Measurements from ENCODE around the gene RNF123. TPM values are rescaled to one million over a fixed set of nuclear protein-coding genes. Genes with fewer than 3 reads are reported as not detected.
"Not testable (repeated sequence)": the region's sequence is repeated elsewhere in the genome, so short reads cannot be mapped to it uniquely, and the experiment has no call there.

The RNF123 gene
- total and polyA plus RNA-seq, 2 experiments from 2014 or later, result 14.6 to 32.5 TPM

DNA sequence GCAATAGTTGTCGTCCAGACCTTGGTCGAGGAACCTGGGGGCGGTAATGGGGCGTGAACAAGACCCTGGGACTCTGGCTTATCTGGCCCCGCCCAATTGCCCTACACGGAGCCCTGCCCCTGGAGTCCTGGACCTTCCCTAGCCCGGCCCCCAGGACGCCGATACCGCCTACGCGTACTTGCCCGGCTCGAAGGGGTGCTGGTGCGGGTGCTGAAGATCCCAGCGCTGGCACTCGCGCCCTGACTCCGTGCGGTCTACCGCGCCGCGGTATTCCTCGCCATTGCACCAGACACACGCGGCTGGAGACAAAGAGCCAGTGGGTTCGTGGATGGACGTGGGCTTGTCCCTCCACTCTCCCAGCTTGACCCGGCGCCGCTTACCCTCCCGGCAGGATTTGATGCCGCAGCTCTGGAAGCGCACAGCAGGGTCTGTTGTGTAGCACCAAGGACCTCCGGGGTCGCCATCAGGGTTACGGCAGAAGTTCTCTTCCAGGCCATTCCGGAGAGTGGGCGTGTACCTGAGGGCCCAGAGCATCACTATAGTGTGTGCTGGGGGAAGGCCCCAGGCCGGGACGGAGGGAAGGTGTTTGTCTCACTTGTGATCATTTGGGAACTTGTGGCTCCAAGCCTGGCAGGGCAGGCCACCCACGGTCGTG, 2.5 kb upstream of the RNF123 start:
- DNase-seq (ENCODE audit: low spot score) (peak; percentile 96), ATAC-seq (peak; percentile 69)
- not testable (repeated sequence) for H3K27me3 ChIP-seq (ENCODE audit: insufficient read depth); H3K36me3 ChIP-seq (ENCODE audit: insufficient read depth); H3K9me2 ChIP-seq (ENCODE audit: insufficient read depth); H4K20me1 ChIP-seq (replicated peaks; ENCODE audit: insufficient read depth); H3K9me3 Mint-ChIP-seq; H3K79me2 ChIP-seq (replicated peaks; ENCODE audit: insufficient read depth); H3K4me1 ChIP-seq (ENCODE audit: insufficient read depth); H3F3A ChIP-seq (replicated peaks; ENCODE audit: low read depth)
- H3K4me1 Mint-ChIP-seq, result peaks cover 18% of the 10 kb centered on the region
- peak overlapping the region; percentile 77 for H3K4me3 ChIP-seq
- peak overlapping the region; percentile 95 for H3K4me2 ChIP-seq
- H3K27ac ChIP-seq (ENCODE audit: low read depth), result peak overlapping the region; percentile 88; the same call in 1 of the 2 replicates
- H3K4me3 Mint-ChIP-seq, result peak overlapping the region; percentile 83
- peaks cover 16% of the 10 kb centered on the region for H3K27me3 Mint-ChIP-seq (ENCODE audit: insufficient read depth, low read depth, poor library complexity)
- TF ChIP-seq POLR2AphosphoS5 (IDR thresholded peaks at IDR 0.05; ENCODE audit: low read depth), result peak; percentile 67
- peak overlapping the region; percentile 63; the same call in 1 of the 2 replicates for H2AFZ ChIP-seq
- peak overlapping the region; percentile 92 for H3K27ac Mint-ChIP-seq
- peaks cover 23% of the 10 kb centered on the region; the same call in 2 of the 3 replicates for H3K36me3 Mint-ChIP-seq (ENCODE audit: low read depth)

DNA sequence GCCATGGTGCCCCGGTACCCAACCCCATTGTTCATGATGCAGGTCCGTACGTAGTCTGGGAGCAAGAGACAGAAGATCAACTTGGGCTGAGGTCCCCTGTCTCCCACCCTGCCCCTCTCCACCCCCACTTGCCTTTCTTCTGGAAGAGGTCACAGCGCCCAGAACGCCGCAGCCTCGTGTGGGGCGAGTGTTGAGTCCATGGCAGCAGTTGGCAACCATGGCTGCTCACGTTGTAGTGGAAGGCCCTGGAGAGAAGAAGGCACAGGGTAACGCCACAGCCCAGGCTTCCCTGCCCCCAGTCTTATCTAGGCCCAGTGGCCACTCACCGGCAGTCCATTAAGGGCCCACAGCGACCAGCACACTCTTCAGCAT, 1.9 kb upstream of the RNF123 start:
- H3K27me3 ChIP-seq (ENCODE audit: insufficient read depth); H3K9me3 Mint-ChIP-seq; H3K9me2 ChIP-seq (ENCODE audit: insufficient read depth); H4K20me1 ChIP-seq (replicated peaks; ENCODE audit: insufficient read depth); H3K27ac ChIP-seq (ENCODE audit: low read depth); DNase-seq (ENCODE audit: low spot score); H3K79me2 ChIP-seq (replicated peaks; ENCODE audit: insufficient read depth); H2AFZ ChIP-seq; H3F3A ChIP-seq (replicated peaks; ENCODE audit: low read depth); H3K4me1 ChIP-seq (ENCODE audit: insufficient read depth); ATAC-seq; H3K36me3 ChIP-seq (ENCODE audit: insufficient read depth): not testable (repeated sequence)
- peaks cover 18% of the 10 kb centered on the region for H3K4me1 Mint-ChIP-seq
- H3K4me3 Mint-ChIP-seq, result peak overlapping the region; percentile 83
- Histone ChIP-seq H3K4me3 (peak overlapping the region; percentile 77), H3K4me2 (peak overlapping the region; percentile 95)
- H3K27ac Mint-ChIP-seq, result peak overlapping the region; percentile 92
- peaks cover 16% of the 10 kb centered on the region for H3K27me3 Mint-ChIP-seq (ENCODE audit: insufficient read depth, low read depth, poor library complexity)
- H3K36me3 Mint-ChIP-seq (ENCODE audit: low read depth), result peaks cover 18% of the 10 kb centered on the region; the same call in 2 of the 3 replicates

DNA sequence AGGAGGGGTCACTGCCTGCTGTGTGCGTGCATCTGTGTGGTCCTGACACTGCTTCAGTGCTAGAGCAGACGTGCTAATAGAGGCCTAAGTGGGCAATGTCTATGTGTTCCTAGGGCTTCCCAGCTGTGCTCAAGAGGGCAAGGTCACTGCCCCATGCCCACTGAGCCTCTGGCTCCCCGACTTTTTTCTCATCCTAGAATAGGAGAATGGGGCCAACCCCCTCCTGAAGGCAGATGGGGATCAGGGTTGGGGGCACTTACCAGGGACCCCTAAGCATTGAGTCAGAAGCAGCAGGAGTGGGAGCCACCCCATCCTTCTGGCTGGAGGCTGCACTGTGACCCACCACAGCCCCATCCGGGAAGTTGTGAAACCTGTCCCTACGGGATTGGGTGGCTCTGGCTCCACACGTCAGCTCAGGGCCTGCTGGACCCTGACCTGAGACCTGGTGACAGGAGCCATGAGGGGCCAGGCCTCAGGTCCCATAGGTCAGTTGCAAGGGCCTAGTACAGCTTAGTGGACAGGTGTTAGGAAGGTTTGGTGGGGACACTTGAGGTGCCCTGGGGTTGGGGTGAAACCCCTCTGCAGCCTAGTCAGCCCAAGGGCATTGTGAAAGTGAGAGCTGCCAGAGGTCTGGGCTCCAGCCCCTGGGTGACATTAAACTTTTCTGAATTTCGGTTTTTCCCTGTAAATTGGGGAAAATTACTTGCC, 865 bp upstream of the RNF123 start:
- H3F3A ChIP-seq (replicated peaks; ENCODE audit: low read depth); H3K9me2 ChIP-seq (ENCODE audit: insufficient read depth); H4K20me1 ChIP-seq (replicated peaks; ENCODE audit: insufficient read depth); ATAC-seq; H3K27ac ChIP-seq (ENCODE audit: low read depth); DNase-seq (ENCODE audit: low spot score); H3K4me1 ChIP-seq (ENCODE audit: insufficient read depth); H3K79me2 ChIP-seq (replicated peaks; ENCODE audit: insufficient read depth); H3K36me3 Mint-ChIP-seq (ENCODE audit: low read depth); H3K9me3 Mint-ChIP-seq; H3K27me3 ChIP-seq (ENCODE audit: insufficient read depth); H3K36me3 ChIP-seq (ENCODE audit: insufficient read depth); H2AFZ ChIP-seq; H3K27ac Mint-ChIP-seq: not testable (repeated sequence)
- peak overlapping the region; percentile 83 for H3K4me2 ChIP-seq
- H3K4me3 Mint-ChIP-seq, result peak overlapping the region; percentile 91
- H3K27me3 Mint-ChIP-seq (ENCODE audit: insufficient read depth, low read depth, poor library complexity), result peaks cover 16% of the 10 kb centered on the region
- peak overlapping the region; percentile 97 for H3K4me3 ChIP-seq
- H3K4me1 Mint-ChIP-seq, result peaks cover 18% of the 10 kb centered on the region

DNA sequence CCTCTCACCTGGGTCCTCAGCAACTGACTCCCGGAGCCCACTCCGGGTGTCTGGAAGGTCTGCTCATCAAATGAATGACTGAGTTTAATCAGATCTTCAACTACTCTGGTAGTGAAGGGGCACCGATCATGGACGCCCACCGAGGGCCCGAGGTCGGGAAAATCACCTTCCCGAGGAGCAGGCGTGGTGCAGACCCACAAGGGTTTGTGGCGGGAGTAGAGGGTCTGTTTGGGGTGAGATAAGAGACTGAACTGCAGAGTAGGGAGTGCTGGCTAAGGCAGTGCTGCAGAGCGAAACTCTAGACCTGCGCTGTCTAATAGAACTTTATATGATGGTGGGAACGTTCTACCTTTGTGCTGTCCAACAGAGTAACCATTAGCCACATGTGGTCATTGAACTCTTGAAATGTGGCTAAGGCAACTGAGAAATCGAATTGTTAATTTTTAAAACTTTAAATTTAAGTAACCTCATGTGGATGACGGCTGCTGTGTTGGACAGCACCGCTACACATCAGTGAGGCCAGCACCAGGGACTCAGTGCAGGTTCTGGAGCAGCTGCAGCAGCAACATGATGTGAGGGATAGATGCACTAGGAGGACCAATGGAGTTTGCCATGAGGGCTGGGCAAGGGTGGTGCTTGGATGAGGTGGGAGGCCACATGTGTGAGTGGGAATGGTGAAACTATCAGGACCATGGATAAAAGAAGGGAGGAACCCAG, 709 bp downstream of the RNF123 start:
- Histone ChIP-seq H3K4me3 (peak overlapping the region; percentile 97), H2AFZ (peak overlapping the region; percentile 90; the same call in 1 of the 2 replicates), H3K4me2 (peak overlapping the region; percentile 92)
- H3K27ac ChIP-seq (ENCODE audit: low read depth); H3K36me3 ChIP-seq (ENCODE audit: insufficient read depth); H3K79me2 ChIP-seq (replicated peaks; ENCODE audit: insufficient read depth); H3K36me3 Mint-ChIP-seq (ENCODE audit: low read depth); H3F3A ChIP-seq (replicated peaks; ENCODE audit: low read depth); H3K9me2 ChIP-seq (ENCODE audit: insufficient read depth); DNase-seq (ENCODE audit: low spot score); H3K4me1 ChIP-seq (ENCODE audit: insufficient read depth); H3K9me3 Mint-ChIP-seq; ATAC-seq; H4K20me1 ChIP-seq (replicated peaks; ENCODE audit: insufficient read depth); H3K27me3 ChIP-seq (ENCODE audit: insufficient read depth): not testable (repeated sequence)
- Mint-ChIP-seq H3K27ac (peak overlapping the region; percentile 73; the same call in 1 of the 2 replicates), H3K4me3 (peak overlapping the region; percentile 91), H3K4me1 (peaks cover 18% of the 10 kb centered on the region), H3K27me3 (ENCODE audit: insufficient read depth, low read depth, poor library complexity) (peaks cover 16% of the 10 kb centered on the region)

DNA sequence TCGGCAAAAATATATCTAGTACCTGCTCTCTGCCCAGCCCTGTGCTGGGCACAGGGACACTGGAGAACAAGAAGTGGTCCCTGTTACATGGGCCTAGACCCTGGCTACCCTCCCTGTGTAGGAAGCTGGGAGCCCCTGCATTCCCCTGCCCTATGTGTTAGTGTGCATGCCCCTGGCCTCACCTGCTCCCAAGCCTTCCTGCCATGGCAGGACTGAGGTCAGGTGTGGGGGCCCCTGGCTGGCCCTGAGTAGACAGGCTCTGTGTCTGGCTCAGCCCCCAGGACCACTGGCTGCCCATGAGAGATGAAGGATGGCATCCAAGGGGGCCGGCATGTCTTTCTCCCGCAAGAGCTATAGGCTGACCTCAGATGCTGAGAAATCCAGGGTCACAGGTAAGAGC, 1.5 kb downstream of the RNF123 start:
- H3K9me3 Mint-ChIP-seq, H3K4me2 ChIP-seq: not testable (repeated sequence)

DNA sequence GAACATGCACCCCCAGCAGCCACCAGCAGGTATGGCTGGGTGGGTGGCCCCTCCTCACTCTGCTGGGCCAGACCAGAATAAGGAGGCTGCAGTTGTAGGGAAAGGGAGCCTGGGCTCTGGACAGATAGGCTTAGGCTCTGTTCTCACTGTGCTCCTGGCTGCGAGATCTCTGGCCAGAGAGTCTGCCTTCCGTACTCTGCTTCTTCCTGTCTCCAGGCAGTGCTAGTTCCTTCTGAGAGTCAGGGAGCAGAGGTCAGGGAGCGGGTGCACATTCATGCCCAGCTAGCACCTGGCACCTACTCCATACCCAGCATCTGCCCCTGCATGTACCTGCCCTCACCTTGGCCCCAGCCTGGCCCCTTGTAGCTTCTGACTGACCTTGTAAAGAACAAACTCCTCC, 2.1 kb downstream of the RNF123 start:
- not testable (repeated sequence) for H3K27ac ChIP-seq (ENCODE audit: low read depth); H3K9me2 ChIP-seq (ENCODE audit: insufficient read depth); H3K36me3 Mint-ChIP-seq (ENCODE audit: low read depth); H4K20me1 ChIP-seq (replicated peaks; ENCODE audit: insufficient read depth); DNase-seq (ENCODE audit: low spot score); ATAC-seq; H3F3A ChIP-seq (replicated peaks; ENCODE audit: low read depth); H3K4me3 ChIP-seq; H3K79me2 ChIP-seq (replicated peaks; ENCODE audit: insufficient read depth); H3K4me1 ChIP-seq (ENCODE audit: insufficient read depth); H3K36me3 ChIP-seq (ENCODE audit: insufficient read depth); H3K4me3 Mint-ChIP-seq; H3K27me3 ChIP-seq (ENCODE audit: insufficient read depth); H2AFZ ChIP-seq; H3K4me2 ChIP-seq; H3K27ac Mint-ChIP-seq; H3K9me3 Mint-ChIP-seq
- Mint-ChIP-seq H3K4me1 (peaks cover 14% of the 10 kb centered on the region), H3K27me3 (ENCODE audit: insufficient read depth, low read depth, poor library complexity) (peaks cover 16% of the 10 kb centered on the region)

More for the DNA sequence above, 1.5 kb downstream of the RNF123 start:
- Mint-ChIP-seq H3K27me3 (ENCODE audit: insufficient read depth, low read depth, poor library complexity) (peaks cover 16% of the 10 kb centered on the region), H3K4me1 (peaks cover 14% of the 10 kb centered on the region), H3K4me3 (peak overlapping the region; percentile 91)
- not testable (repeated sequence) for H2AFZ ChIP-seq; H4K20me1 ChIP-seq (replicated peaks; ENCODE audit: insufficient read depth); H3K36me3 Mint-ChIP-seq (ENCODE audit: low read depth); H3K27ac Mint-ChIP-seq; H3K4me1 ChIP-seq (ENCODE audit: insufficient read depth); H3F3A ChIP-seq (replicated peaks; ENCODE audit: low read depth); DNase-seq (ENCODE audit: low spot score); H3K79me2 ChIP-seq (replicated peaks; ENCODE audit: insufficient read depth); H3K9me2 ChIP-seq (ENCODE audit: insufficient read depth); H3K36me3 ChIP-seq (ENCODE audit: insufficient read depth); H3K27me3 ChIP-seq (ENCODE audit: insufficient read depth); H3K27ac ChIP-seq (ENCODE audit: low read depth); ATAC-seq
- 0 out of 2 replicates have a peak overlapping the region, but pooled peaks have one; percentile 97 for H3K4me3 ChIP-seq

All from GM23338 (cell line).